Measurements from ENCODE around the gene FBXL15.
A peak's percentile ranks its signal among the peaks of the same experiment; 100 is the strongest.

The FBXL15 gene

GRCh38 chr10:102397222-102398171, 23.1 kb upstream of the FBXL15 start:
- no peak for DNase-seq (ENCODE audit: low read depth in 3 of 3)

DNA sequence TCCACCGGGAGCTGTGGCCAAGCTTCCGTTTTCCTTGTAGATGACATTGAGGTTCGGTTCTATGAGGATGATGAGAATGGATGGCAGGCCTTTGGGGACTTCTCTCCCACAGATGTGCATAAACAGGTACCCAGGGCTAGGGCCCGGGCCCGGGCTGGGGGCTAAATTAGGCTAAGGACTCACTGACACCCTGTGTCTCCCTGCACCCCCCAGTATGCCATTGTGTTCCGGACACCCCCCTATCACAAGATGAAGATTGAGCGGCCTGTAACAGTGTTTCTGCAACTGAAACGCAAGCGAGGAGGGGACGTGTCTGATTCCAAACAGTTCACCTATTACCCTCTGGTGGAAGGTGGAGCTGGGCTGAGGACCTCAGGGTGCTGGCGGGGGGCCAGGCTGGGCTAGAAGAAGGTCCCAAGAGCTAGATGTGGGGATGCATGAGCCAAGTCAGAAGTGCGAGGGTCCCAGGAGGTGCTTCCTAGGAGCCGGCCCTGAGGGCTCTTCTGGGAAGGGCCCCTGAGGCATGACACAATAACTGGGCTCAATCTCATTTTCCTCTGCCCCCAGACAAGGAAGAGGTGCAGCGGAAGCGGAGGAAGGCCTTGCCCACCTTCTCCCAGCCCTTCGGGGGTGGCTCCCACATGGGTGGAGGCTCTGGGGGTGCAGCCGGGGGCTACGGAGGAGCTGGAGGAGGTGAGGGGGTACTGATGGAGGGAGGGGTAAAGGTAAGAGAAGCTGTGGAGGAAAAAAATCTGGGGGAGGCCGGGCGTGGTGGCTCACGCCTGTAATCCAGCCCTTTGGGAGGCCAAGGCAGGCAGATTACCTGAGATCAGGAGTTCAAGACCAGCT, 22.2 kb upstream of the FBXL15 start:
- DNase-seq (ENCODE audit: low read depth in 3 of 3), result no peak

DNA sequence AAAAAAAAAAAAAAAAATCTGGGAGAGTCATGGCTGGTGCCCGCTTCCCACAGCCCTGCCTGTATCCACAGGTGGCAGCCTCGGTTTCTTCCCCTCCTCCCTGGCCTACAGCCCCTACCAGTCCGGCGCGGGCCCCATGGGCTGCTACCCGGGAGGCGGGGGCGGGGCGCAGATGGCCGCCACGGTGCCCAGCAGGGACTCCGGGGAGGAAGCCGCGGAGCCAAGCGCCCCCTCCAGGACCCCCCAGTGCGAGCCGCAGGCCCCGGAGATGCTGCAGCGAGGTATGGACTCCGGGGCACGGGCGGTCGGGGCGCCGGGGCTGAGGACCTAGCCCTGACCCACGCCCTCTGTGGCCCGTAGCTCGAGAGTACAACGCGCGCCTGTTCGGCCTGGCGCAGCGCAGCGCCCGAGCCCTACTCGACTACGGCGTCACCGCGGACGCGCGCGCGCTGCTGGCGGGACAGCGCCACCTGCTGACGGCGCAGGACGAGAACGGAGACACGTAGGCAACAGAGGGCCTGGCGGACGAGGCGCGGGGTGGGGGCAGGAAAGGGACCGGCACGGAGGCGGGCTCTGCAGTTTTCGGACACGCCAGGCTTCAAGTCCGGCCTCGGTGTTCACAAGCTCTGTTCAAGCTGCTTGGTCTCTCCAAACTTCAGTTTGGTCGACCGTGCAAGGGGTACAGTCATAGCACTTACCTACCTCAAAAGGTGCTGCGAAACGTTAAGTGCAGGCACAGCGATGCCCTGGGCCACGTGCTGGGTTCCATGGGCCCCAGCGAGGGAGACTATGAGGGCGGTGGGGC, 21.2 kb upstream of the FBXL15 start:
- peak; percentile 74 to 88 (median 77) for DNase-seq (ENCODE audit: low read depth in 3 of 3)

DNA sequence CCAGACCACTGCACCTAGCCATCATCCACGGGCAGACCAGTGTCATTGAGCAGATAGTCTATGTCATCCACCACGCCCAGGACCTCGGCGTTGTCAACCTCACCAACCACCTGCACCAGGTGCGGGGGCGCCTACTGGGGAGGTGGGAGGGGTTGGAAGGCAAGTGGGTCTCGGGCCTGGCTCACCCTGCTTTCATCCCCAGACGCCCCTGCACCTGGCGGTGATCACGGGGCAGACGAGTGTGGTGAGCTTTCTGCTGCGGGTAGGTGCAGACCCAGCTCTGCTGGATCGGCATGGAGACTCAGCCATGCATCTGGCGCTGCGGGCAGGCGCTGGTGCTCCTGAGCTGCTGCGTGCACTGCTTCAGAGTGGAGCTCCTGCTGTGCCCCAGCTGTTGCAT, 20.6 kb upstream of the FBXL15 start:
- DNase-seq (ENCODE audit: low read depth in 3 of 3), result no peak

GRCh38 chr10:102400598-102401341, 19.9 kb upstream of the FBXL15 start:
- no peak for DNase-seq (ENCODE audit: low read depth in 3 of 3)

GRCh38 chr10:102401342-102401654, 19.3 kb upstream of the FBXL15 start:
- DNase-seq (ENCODE audit: low read depth in 3 of 3), result no peak

DNA sequence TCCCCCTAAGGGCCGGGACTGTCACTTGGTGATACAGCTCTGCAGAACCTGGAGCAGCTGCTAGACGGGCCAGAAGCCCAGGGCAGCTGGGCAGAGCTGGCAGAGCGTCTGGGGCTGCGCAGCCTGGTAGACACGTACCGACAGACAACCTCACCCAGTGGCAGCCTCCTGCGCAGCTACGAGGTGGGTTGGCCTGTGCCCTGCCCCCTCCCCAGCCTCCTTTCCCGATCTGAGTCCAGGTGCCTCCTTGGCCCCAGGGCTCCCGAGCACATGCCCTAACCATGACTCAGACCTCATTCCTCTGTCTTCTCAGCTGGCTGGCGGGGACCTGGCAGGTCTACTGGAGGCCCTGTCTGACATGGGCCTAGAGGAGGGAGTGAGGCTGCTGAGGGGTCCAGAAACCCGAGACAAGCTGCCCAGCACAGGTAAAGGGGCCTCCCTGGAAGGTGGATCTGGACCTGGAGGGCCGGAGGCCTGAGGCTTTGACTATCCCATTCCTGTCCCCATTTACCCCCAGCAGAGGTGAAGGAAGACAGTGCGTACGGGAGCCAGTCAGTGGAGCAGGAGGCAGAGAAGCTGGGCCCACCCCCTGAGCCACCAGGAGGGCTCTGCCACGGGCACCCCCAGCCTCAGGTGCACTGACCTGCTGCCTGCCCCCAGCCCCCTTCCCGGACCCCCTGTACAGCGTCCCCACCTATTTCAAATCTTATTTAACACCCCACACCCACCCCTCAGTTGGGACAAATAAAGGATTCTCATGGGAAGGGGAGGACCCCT, 18.7 kb upstream of the FBXL15 start:
- no peak for DNase-seq (ENCODE audit: low read depth in 3 of 3)

GRCh38 chr10:102402512-102402896, 18.1 kb upstream of the FBXL15 start:
- no peak for DNase-seq (ENCODE audit: low read depth in 3 of 3)

DNA sequence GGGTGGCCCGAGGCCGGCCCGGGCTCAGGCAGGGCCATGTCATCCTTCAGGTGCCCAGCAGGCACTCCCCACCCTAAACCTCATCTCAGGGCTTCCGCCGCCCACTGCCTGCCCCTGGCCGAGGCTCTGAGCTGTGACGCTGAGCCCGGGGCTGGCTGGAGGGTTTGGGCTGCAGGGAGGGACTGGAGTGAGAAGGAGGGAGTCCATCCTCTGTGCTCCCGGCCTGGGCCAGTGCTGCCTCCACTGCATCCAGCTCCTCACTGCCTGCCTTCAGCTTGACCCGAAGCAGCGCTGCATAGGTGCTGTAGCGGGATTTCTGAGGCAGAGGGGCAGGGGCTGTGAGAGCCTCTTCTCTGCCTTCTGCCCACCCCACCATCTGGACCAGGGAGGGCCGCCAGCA, 17.5 kb upstream of the FBXL15 start:
- DNase-seq (ENCODE audit: low read depth in 3 of 3), result no peak

GRCh38 chr10:102404361-102405107, 16.1 kb upstream of the FBXL15 start:
- no peak for DNase-seq (ENCODE audit: low read depth in 3 of 3)

GRCh38 chr10:102405108-102405571, 15.5 kb upstream of the FBXL15 start:
- DNase-seq (ENCODE audit: low read depth in 3 of 3), result no peak

DNA sequence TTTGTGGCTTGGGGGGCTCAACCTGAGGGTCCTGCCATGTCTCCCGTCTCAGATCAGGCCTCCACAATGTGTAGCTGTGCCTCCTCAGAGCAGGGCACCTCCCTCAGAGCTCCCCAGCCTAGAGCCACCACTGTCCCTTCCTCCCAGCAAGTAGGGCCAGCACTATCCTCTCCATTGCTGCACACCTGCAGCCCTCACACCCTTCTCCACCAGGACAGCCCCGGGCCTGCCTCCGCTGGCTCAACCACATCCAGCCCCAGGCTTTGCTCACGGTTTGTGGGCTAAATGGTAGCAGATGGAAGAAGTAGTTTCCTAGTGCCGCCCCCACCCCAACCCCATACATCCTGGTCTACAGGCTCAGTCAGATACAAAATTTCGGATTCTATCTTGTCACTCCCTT, 15.0 kb upstream of the FBXL15 start:
- no peak for DNase-seq (ENCODE audit: low read depth in 3 of 3)

DNA sequence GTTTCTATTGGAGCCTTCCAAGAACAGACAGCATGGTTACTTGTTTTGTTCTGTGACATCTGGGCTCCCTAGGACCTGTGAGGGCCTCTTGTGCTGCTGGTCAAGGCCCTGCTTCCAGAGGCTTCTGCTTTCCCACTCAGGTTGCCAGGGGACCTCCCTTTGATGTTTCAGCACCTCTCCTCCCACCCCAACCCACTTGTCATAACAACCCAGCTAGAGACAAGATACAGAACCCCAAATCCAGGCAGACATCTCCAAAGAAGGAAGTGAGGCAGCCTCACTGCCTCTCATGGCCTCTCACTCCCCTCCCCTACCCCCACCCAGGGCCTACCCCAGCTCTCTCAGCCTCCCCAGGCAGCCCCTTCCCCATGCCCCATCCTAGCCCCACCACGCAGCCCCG, 13.8 kb upstream of the FBXL15 start:
- no peak for DNase-seq (ENCODE audit: low read depth in 3 of 3)

DNA sequence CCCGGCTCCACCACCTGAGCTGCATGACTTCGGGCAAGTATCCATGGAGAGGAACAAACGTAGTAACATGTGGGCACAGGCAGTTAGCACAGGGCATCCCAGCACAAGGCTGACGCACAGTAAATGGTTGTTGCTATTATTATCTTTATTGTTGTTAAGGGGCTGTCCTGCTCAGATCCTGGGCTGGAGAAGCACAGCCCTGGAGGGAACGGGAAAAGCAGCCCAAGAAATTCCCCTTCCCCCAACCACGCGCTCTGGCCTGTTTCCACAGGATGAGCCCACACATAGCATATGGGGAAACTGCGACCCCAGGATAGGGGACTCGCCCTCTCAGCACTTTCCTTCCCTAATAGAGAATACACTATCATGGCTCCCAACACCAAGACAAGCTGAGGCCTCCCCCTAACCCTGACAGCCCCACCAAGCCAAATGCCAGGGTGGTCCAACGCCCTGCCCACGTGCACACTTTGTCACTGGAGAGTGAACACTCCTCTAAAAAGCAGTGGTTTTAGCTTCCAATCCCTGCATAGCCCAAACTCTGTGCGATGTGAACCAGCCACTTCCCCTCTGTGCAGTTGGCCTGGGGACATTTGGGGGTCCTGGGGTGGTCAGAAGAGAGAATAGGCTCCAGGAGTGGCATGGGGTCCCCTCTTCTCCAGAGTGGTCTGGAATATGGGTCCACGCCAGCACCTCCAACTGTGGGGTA, 13.1 kb upstream of the FBXL15 start:
- DNase-seq (ENCODE audit: low read depth in 3 of 3), result no peak

DNA sequence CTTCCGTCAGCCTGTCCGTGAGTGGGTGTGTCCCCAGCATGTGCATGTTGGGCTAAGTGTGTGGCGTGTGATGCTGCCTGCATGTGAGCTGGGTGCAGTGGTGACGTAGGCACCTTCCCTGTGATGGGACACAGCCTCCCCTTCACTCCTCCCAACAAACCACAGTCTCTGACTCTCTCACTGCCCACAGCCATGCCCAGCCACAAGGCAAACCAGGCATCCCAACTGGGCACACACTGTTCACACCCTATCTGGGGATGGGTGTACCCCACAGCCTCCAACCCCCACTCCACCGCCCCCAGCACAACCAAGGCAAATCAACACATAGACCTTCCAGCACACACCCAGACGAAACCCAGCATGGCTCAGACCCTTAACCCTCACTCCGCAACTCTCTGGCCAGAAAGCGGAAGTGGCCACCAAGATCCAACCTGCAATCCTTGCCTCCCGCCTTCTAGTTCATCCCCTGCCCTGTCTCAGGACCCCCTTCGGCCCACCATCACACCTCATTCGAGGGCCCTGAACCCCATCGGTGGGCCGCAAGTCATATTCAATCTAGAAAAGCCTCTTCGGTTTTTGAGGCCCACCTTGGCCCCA, 12.4 kb upstream of the FBXL15 start:
- no peak for DNase-seq (ENCODE audit: low read depth in 3 of 3)

- peak; percentile 51 to 84 (median 61) for DNase-seq (ENCODE audit: low read depth in 3 of 3)
Observed at GRCh38 chr10:102408728-102409603, 11.7 kb upstream of the FBXL15 start.

- DNase-seq (ENCODE audit: low read depth in 3 of 3), result no peak
Observed at GRCh38 chr10:102409604-102410428, 10.8 kb upstream of the FBXL15 start.
